ENCODE results near the gene POLR3G. TPM values are rescaled to one million over a fixed set of nuclear protein-coding genes. Genes with fewer than 3 reads are reported as not detected.

The POLR3G gene
- total and polyA plus RNA-seq, 7 experiments from 2014 or later, result 0.51 to 3.0 (median 0.95) TPM

DNA sequence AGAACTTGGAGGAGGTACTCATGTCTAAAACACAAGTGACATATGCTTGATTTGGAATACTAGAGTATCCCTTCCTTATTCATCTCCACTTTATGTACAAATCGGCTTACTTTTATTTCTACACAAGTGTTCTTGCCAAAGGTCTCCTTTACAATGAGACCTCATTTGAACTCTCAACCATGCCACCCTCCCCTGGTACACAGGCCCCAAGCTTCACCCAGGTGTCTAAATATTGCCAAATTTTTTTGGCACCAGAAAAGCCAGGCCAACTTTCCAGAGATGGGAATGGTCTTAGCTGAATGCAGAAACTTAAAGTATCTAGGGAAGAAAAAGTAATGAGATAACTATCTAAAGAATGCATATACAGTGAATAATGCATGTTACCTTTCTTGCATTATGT lies 35.8 kb downstream of the POLR3G start:
- Mint-ChIP-seq H3K4me1 (peaks cover 0 to 8% (median 0%) of the 10 kb centered on the region in 7 donors), H3K9me3 (no peaks in the 10 kb centered on the region), H3K27ac (no peak overlapping the region), H3K4me3 (no peak overlapping the region), H3K27me3 (no peaks in the 10 kb centered on the region), H3K36me3 (peaks cover 0 to 10% (median 2%) of the 10 kb centered on the region in 5 donors)
- ChIA-PET CTCF (no interaction called here), POLR2A (no interaction called here)
- H3K27ac ChIP-seq (ENCODE audit: low read depth, low read length), result no peak overlapping the region
- H3K27me3 ChIP-seq (ENCODE audit: control insufficient read depth in 2 of 2, insufficient read depth in 2 of 2, low read length in 2 of 2), result no peaks in the 10 kb centered on the region
- intact Hi-C loops (cut with micrococcal nuclease), result no loop called here
- ATAC-seq, result no peak
- no peak for DNase-seq
- no peaks in the 10 kb centered on the region for H3K4me1 ChIP-seq (ENCODE audit: control insufficient read depth in 2 of 2, insufficient read depth in 2 of 2, low read length in 2 of 2)
- H3K36me3 ChIP-seq (ENCODE audit: control insufficient read depth in 2 of 3, insufficient read depth in 3 of 3, low read length in 3 of 3), result no peaks in the 10 kb centered on the region
- H3K9me3 ChIP-seq (ENCODE audit: control insufficient read depth in 2 of 3, low read length in 3 of 3), result no peaks in the 10 kb centered on the region
- H3K4me3 ChIP-seq (ENCODE audit: low read length), result no peak overlapping the region

DNA sequence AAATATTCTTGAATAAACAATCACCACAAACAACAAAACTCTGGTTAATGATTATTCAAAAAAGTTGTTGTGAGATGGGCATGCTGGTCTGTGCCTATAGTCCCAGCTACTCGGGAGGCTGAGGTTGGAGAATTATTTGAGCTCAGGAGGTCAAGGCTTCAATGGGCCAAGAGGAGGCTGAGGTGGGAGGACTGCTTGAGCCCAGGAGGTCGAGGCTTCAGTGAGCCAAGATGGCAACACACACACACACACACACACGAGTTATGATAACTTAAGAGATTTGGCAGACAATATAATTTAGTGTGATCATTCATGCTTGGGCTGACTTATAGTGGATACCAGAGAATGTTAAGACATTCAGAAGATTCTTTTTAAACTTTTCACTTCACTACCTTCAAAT lies 39.9 kb downstream of the POLR3G start:
- no peak for ATAC-seq
- peaks cover 0 to 9% (median 6%) of the 10 kb centered on the region in 3 experiments for H3K36me3 ChIP-seq (ENCODE audit: control insufficient read depth in 2 of 3, insufficient read depth in 3 of 3, low read length in 3 of 3)
- no peak overlapping the region for H3K27ac ChIP-seq (ENCODE audit: low read depth, low read length)
- H3K27me3 Mint-ChIP-seq, result no peaks in the 10 kb centered on the region
- no peaks in the 10 kb centered on the region for H3K9me3 Mint-ChIP-seq
- H3K36me3 Mint-ChIP-seq, result peaks cover 9 to 16% (median 12%) of the 10 kb centered on the region in 5 donors
- H3K4me3 Mint-ChIP-seq, result no peak overlapping the region
- no peaks in the 10 kb centered on the region for H3K9me3 ChIP-seq (ENCODE audit: control insufficient read depth in 2 of 3, low read length in 3 of 3)
- no peak overlapping the region for H3K4me3 ChIP-seq (ENCODE audit: low read length)
- ChIA-PET POLR2A (no interaction called here), CTCF (no interaction called here)
- no peaks in the 10 kb centered on the region for H3K27me3 ChIP-seq (ENCODE audit: control insufficient read depth in 2 of 2, insufficient read depth in 2 of 2, low read length in 2 of 2)
- no peaks in the 10 kb centered on the region for H3K4me1 ChIP-seq (ENCODE audit: control insufficient read depth in 2 of 2, insufficient read depth in 2 of 2, low read length in 2 of 2)
- peak overlapping the region in 4 of 9 donors; percentile 16 to 49 (median 34) for H3K27ac Mint-ChIP-seq
- no peak for DNase-seq
- H3K4me1 Mint-ChIP-seq, result peaks cover 0 to 9% (median 4%) of the 10 kb centered on the region in 7 donors
- intact Hi-C loops (cut with micrococcal nuclease), result no loop called here

GRCh38 chr5:90518661-90519060 lies 44.0 kb downstream of the POLR3G start:
- peaks cover 0 to 29% (median 8%) of the 10 kb centered on the region in 3 experiments for H3K36me3 ChIP-seq (ENCODE audit: control insufficient read depth in 2 of 3, insufficient read depth in 3 of 3, low read length in 3 of 3)
- POLR2A ChIA-PET, result no interaction called here
- no peak for ATAC-seq
- intact Hi-C loops (cut with micrococcal nuclease), result no loop called here
- CTCF ChIA-PET, result no interaction called here
- no peak overlapping the region for H3K4me3 ChIP-seq (ENCODE audit: low read length)
- no peaks in the 10 kb centered on the region for H3K9me3 Mint-ChIP-seq
- H3K4me1 ChIP-seq (ENCODE audit: control insufficient read depth in 2 of 2, insufficient read depth in 2 of 2, low read length in 2 of 2), result no peaks in the 10 kb centered on the region
- H3K27ac ChIP-seq (ENCODE audit: low read depth, low read length), result no peak overlapping the region
- H3K36me3 Mint-ChIP-seq, result peaks cover 23 to 45% (median 25%) of the 10 kb centered on the region in 5 donors
- no peak overlapping the region for H3K27ac Mint-ChIP-seq
- DNase-seq, result no peak
- H3K9me3 ChIP-seq (ENCODE audit: control insufficient read depth in 2 of 3, low read length in 3 of 3), result no peaks in the 10 kb centered on the region
- no peaks in the 10 kb centered on the region for H3K27me3 ChIP-seq (ENCODE audit: control insufficient read depth in 2 of 2, insufficient read depth in 2 of 2, low read length in 2 of 2)
- no peak overlapping the region for H3K4me3 Mint-ChIP-seq
- no peaks in the 10 kb centered on the region for H3K27me3 Mint-ChIP-seq
- peaks cover 0 to 23% (median 21%) of the 10 kb centered on the region in 7 donors for H3K4me1 Mint-ChIP-seq

DNA sequence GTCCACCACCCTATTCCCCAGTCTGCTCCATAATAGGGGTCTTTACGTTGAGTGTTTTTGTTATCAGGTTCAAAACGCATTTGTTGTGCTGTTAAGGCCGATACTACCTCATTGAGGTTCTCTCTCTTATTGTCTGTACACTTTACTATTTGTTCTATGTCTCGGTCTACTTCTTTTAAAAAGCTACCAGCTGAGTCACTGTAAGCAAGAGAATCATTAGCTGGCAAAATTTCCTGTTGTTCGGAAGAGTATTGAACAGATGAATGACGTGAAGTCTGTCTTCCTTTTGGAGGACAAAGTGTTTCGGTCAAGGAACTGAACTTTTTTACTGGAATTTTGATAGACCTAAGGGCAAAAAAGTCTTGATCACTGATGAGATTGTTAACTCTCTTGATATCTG lies 44.4 kb downstream of the POLR3G start:
- Mint-ChIP-seq H3K36me3 (peaks cover 23 to 45% (median 25%) of the 10 kb centered on the region in 5 donors), H3K27ac (no peak overlapping the region), H3K27me3 (no peaks in the 10 kb centered on the region), H3K4me1 (peaks cover 0 to 27% (median 22%) of the 10 kb centered on the region in 7 donors), H3K9me3 (no peaks in the 10 kb centered on the region), H3K4me3 (no peak overlapping the region)
- DNase-seq, result no peak
- CTCF ChIA-PET, result no interaction called here
- intact Hi-C loops (cut with micrococcal nuclease), result no loop called here
- Histone ChIP-seq H3K9me3 (ENCODE audit: control insufficient read depth in 2 of 3, low read length in 3 of 3) (no peaks in the 10 kb centered on the region), H3K4me1 (ENCODE audit: control insufficient read depth in 2 of 2, insufficient read depth in 2 of 2, low read length in 2 of 2) (no peaks in the 10 kb centered on the region), H3K27ac (ENCODE audit: low read depth, low read length) (no peak overlapping the region), H3K27me3 (ENCODE audit: control insufficient read depth in 2 of 2, insufficient read depth in 2 of 2, low read length in 2 of 2) (no peaks in the 10 kb centered on the region), H3K36me3 (ENCODE audit: control insufficient read depth in 2 of 3, insufficient read depth in 3 of 3, low read length in 3 of 3) (peaks cover 0 to 32% (median 9%) of the 10 kb centered on the region in 3 experiments), H3K4me3 (ENCODE audit: low read length) (no peak overlapping the region)
- ATAC-seq, result no peak
- POLR2A ChIA-PET, result no interaction called here

DNA sequence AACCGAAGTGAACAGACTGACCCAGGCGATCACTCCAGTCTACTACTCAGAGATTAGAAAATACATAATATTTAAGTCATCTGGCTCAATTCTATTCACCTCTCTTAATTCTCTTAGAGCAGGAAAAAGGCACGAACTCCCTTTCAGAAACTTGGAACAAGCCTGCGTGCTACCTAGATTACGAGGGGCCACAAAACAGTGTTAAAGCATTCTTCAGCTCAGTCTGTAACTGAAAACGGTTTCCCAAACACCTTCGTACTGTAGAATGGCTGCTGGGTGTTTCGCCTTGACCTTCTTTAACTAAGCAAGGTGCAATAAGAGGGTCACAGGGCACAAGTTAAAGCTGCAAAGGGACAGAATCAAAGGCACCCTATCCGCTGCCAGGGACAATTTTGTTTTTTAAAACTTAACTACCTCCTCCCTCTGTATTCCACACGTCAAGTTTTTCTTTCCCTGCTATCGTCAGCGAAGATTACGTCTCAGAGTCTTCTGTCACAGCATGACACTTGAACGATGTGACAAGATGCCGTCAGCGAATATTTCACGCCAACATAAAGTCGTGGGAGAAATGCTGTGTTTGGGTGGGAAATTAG lies 54.0 kb downstream of the POLR3G start:
- Mint-ChIP-seq H3K27ac (peak overlapping the region; percentile 93 to 100 (median 96)), H3K27me3 (peaks cover 8 to 18% (median 10%) of the 10 kb centered on the region in 5 donors), H3K36me3 (peaks cover 0 to 14% (median 8%) of the 10 kb centered on the region in 5 donors), H3K9me3 (peaks cover 0 to 2% (median 0%) of the 10 kb centered on the region in 11 donors), H3K4me1 (peaks cover 20 to 44% (median 35%) of the 10 kb centered on the region in 7 donors), H3K4me3 (peak overlapping the region; percentile 89 to 100 (median 99))
- intact Hi-C loops (cut with micrococcal nuclease), result loop anchor here (1.0 to 5.0 kb wide), 5 partner anchors 54 to 853 kb away; partner anchors contain the start of genes CETN3 (in 2 of the 2), MBLAC2 (in 2 of the 2) and POLR3G (in 2 of the 2)
- Histone ChIP-seq H3K9me3 (ENCODE audit: control insufficient read depth in 2 of 3, low read length in 3 of 3) (no peaks in the 10 kb centered on the region), H3K36me3 (ENCODE audit: control insufficient read depth in 2 of 3, insufficient read depth in 3 of 3, low read length in 3 of 3) (peaks cover 0 to 9% (median under 1%) of the 10 kb centered on the region in 3 experiments), H3K4me3 (ENCODE audit: low read length) (peak overlapping the region; percentile 89), H3K27ac (ENCODE audit: low read depth, low read length) (peak overlapping the region; percentile 96), H3K27me3 (ENCODE audit: control insufficient read depth in 2 of 2, insufficient read depth in 2 of 2, low read length in 2 of 2) (no peaks in the 10 kb centered on the region), H3K4me1 (ENCODE audit: control insufficient read depth in 2 of 2, insufficient read depth in 2 of 2, low read length in 2 of 2) (peaks cover 13 to 17% of the 10 kb centered on the region in 2 donors)
- DNase-seq (peak in 7 of 9 donors; percentile 23 to 80 (median 61)), ATAC-seq (peak; percentile 22)
- POLR2A ChIA-PET, result interaction anchor here (0.6 to 3.5 kb wide), 6 partner anchors 54 to 854 kb away, joined by 3 to 28 read pairs (median 8); partner anchors contain the start of genes ARRDC3, CETN3, MBLAC2 and POLR3G
- CTCF ChIA-PET, result interaction anchor here (0.9 to 2.2 kb wide), 2 partner anchors 13 to 119 kb away, joined by 3 to 19 read pairs; partner anchors contain the start of gene CETN3

DNA sequence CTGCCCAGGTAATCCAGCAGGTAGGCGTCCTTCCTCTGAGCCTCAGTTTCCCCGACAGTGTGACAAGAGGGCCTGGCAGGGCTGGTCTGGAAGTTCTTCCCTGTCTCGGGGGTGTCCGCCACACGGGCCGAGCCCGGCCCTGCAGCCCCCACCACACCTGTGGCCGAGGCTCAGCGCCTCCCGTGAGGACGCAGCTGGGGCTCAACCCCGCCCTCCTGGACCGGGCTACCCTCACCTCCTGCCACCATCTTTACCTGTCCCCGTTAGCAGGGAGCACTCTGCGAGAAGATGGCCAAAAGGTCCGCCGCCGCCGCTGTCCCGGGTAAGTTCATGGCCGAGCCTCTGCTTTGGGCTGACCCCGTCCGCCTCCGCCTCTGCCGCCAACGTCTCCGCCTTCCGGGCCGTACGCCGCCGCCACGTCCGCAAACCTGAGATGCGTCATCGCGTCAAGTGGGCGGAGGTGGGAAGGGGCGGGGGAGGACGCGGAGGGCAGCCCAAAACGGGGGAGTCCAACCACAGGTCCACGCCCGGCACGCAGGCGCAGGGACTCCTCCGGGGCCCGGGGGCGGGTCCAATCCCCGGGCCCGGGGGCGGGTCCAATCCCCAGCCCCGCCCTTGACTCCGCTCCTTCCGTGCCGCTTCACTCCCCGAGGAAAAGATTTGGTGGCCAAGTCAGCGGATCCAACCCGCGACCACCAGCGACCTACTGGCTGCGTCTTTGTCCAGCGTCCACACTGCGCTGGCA lies 54.7 kb downstream of the POLR3G start, which contains the start of gene LYSMD3:
Gene LYSMD3, minus strand, starts transcription at position 391 of the 745 bp plus-strand sequence. CDS start 4,295 bp downstream, outside the sequence.
- H3K9me3 Mint-ChIP-seq, result peaks cover 0 to 2% (median 0%) of the 10 kb centered on the region in 11 donors
- Histone ChIP-seq H3K27me3 (ENCODE audit: control insufficient read depth in 2 of 2, insufficient read depth in 2 of 2, low read length in 2 of 2) (no peaks in the 10 kb centered on the region), H3K4me3 (ENCODE audit: low read length) (peak within 1 kb of the TSS; percentile 89), H3K9me3 (ENCODE audit: control insufficient read depth in 2 of 3, low read length in 3 of 3) (no peaks in the 10 kb centered on the region), H3K36me3 (ENCODE audit: control insufficient read depth in 2 of 3, insufficient read depth in 3 of 3, low read length in 3 of 3) (peaks cover 0 to 6% (median 0%) of the 10 kb centered on the region in 3 experiments), H3K4me1 (ENCODE audit: control insufficient read depth in 2 of 2, insufficient read depth in 2 of 2, low read length in 2 of 2) (peaks cover 13 to 17% of the 10 kb centered on the region in 2 donors), H3K27ac (ENCODE audit: low read depth, low read length) (peak within 1 kb of the TSS; percentile 96)
- intact Hi-C loops (cut with micrococcal nuclease), result loop anchor here (1.0 to 5.0 kb wide), 5 partner anchors 55 to 852 kb away; partner anchors contain the start of genes CETN3 (in 2 of the 2), MBLAC2 (in 2 of the 2) and POLR3G (in 2 of the 2)
- H3K4me3 Mint-ChIP-seq, result peak within 1 kb of the TSS; percentile 89 to 100 (median 99)
- peak; percentile 94 to 97 (median 96) for DNase-seq
- peaks cover 0 to 14% (median 8%) of the 10 kb centered on the region in 5 donors for H3K36me3 Mint-ChIP-seq
- CTCF ChIA-PET, result interaction anchor here (0.7 to 2.2 kb wide), 12 partner anchors 12 to 1802 kb away, joined by 3 to 19 read pairs (median 6); partner anchors contain the start of genes CETN3, MBLAC2 and POLR3G
- H3K4me1 Mint-ChIP-seq, result peaks cover 20 to 42% (median 31%) of the 10 kb centered on the region in 7 donors
- peak; percentile 96 for ATAC-seq
- peaks cover 12 to 24% (median 17%) of the 10 kb centered on the region in 5 donors for H3K27me3 Mint-ChIP-seq
- POLR2A ChIA-PET, result interaction anchor here (0.6 to 3.5 kb wide), 9 partner anchors 54 to 854 kb away, joined by 3 to 28 read pairs (median 6); partner anchors contain the start of genes ARRDC3, CETN3, MBLAC2 and POLR3G
- H3K27ac Mint-ChIP-seq, result peak within 1 kb of the TSS; percentile 94 to 100 (median 99)
